ENCODE measurements around the gene STK38L. TPM values are rescaled to one million over a fixed set of nuclear protein-coding genes. Genes with fewer than 3 reads are reported as not detected.

STK38L gene
- total RNA-seq, 2 experiments from 2014 or later = 22.0 to 22.3 TPM

DNA sequence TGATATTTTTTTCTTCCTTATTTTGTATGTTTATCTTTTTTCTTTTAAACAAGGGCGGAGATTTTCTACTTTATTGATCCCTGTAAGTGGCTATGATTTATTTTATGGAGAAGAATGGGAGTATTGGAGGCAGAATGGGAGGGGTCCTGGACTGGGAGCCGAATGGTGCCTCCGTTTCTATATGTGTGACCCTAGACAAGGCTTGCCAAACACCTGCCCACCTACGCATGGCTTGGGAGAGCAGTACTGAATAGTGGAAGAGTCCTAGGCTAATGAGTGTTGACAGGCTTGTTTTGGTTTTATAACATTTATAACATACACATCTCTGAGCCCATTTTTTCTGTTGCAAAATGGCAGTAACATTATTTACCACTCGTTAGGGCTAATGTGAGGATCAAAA is 29.0 kb downstream of the STK38L start:
- Mint-ChIP-seq H3K4me1 (peaks cover 14% of the 10 kb centered on the region), H3K27ac (no peak overlapping the region), H3K27me3 (no peaks in the 10 kb centered on the region), H3K9me3 (no peaks in the 10 kb centered on the region), H3K36me3 (peaks cover 16% of the 10 kb centered on the region), H3K4me3 (no peak overlapping the region)
- no peak for DNase-seq
- POLR2A ChIA-PET = no interaction called here
- no peak for ATAC-seq (ENCODE audit: low read depth)

DNA sequence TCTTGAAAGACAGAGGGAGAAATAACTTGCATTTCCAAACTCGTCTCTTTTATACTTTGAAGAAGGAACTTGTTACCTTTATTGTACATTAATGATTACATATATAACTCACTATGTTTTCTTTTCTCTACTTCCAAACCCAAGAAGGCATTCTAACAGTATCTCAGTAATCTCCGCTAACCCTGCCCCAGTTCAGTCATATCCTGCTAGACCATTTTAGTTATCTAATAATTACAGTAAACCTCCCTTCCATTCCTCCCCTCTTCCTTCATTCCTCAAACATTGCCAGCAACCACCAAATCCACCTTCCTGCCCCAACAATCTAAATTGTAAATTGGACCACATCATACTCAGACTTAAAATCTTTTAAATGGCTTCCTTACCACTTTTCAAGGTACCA is 30.6 kb downstream of the STK38L start:
- Mint-ChIP-seq H3K27ac (no peak overlapping the region), H3K4me3 (no peak overlapping the region), H3K9me3 (no peaks in the 10 kb centered on the region), H3K36me3 (peaks cover 10% of the 10 kb centered on the region), H3K27me3 (no peaks in the 10 kb centered on the region), H3K4me1 (peaks cover 16% of the 10 kb centered on the region)
- POLR2A ChIA-PET = no interaction called here
- ATAC-seq (ENCODE audit: low read depth) (no peak), DNase-seq (no peak)

DNA sequence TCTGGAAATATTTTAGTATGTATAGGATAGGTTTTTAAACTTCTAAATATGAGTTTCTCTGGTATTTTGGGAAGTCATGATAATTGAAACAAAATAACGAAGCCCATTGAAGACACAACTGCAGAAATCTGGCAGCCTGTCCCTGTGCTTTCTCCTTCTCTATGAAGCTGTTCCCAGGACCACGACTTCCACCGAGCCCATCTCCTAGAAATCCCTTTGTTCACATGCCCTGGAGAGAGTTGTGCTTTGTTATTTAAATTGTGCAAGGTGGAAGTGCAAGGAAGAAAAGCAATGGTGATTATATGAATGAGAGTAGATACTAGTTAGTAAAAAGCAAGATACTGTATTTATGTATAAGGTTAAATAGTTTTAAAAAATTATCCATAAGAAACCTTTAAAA is 32.2 kb downstream of the STK38L start:
- POLR2A ChIA-PET = no interaction called here
- H3K27me3 Mint-ChIP-seq = no peaks in the 10 kb centered on the region
- no peak overlapping the region for H3K27ac Mint-ChIP-seq
- no peaks in the 10 kb centered on the region for H3K9me3 Mint-ChIP-seq
- ATAC-seq (ENCODE audit: low read depth) (no peak), DNase-seq (no peak)
- peaks cover 20% of the 10 kb centered on the region for H3K4me1 Mint-ChIP-seq
- peaks cover 10% of the 10 kb centered on the region for H3K36me3 Mint-ChIP-seq
- no peak overlapping the region for H3K4me3 Mint-ChIP-seq

DNA sequence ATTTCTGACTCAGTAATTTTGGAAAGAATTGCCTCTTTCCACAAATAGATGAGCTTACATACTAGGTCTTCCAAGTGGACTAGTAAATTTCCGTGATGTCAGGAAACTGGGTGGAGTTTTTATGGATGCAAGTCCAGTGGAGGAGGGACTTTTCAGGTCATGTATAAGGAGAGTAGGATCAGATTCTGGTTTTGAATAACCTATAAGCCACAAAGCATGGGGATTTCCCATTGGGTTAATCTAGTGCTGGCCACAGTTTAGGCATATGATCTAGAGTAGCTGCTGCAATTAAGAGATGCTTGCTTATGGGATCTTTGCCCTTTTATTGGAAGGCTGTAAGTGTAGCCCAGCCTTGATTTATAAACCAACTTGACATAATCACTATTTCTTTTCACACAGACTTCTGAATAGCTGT is 33.8 kb downstream of the STK38L start:
- Mint-ChIP-seq H3K4me1 (peaks cover 14% of the 10 kb centered on the region), H3K27me3 (no peaks in the 10 kb centered on the region), H3K9me3 (no peaks in the 10 kb centered on the region), H3K27ac (no peak overlapping the region), H3K36me3 (peaks cover 9% of the 10 kb centered on the region), H3K4me3 (no peak overlapping the region)
- POLR2A ChIA-PET = no interaction called here
- no peak for DNase-seq
- ATAC-seq (ENCODE audit: low read depth) = no peak

DNA sequence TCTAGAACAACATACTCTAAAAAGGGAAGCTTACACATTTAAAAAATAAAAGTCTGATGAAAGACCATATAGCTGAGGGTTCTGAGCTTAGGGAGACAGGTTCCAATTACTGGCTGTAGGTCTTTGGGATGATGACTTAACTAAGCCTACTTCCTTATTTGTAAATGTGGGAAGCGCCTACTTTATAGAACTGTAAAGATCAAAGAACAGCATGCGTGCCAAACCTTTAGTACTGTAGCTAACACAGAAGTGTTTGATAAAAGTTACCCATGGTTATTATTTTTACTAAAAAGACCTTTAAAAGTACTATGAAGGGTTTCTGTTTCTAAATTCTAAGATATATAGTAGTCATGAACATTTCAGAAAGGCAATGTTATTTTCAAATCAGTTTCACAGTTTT is 35.7 kb downstream of the STK38L start:
- Mint-ChIP-seq H3K27ac (no peak overlapping the region), H3K27me3 (no peaks in the 10 kb centered on the region), H3K36me3 (peaks cover 7% of the 10 kb centered on the region), H3K4me1 (peaks cover 12% of the 10 kb centered on the region), H3K9me3 (no peaks in the 10 kb centered on the region), H3K4me3 (no peak overlapping the region)
- DNase-seq (no peak), ATAC-seq (ENCODE audit: low read depth) (no peak)
- POLR2A ChIA-PET = no interaction called here

DNA sequence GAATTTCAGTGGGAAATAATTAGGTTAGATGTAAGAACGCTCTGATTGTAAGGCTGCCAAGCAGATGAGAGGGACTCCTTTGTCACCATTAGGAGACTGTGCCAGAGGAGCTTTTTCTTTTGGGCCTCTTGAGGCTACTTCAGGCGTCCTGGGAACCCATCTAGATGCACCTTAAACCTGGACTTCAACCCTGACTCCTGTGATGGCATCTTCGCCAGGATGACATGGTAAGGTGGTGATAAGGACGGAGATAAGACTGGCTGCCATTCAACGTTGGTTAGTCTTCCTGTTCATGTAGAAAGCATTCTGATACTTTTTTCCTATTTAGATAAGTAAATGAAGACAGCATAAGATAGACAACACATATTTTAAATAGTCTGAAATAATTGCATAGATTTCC is 36.3 kb downstream of the STK38L start:
- DNase-seq (no peak), ATAC-seq (ENCODE audit: low read depth) (no peak)
- Mint-ChIP-seq H3K36me3 (peaks cover 3% of the 10 kb centered on the region), H3K4me1 (peaks cover 13% of the 10 kb centered on the region), H3K27ac (no peak overlapping the region), H3K4me3 (no peak overlapping the region), H3K9me3 (no peaks in the 10 kb centered on the region), H3K27me3 (no peaks in the 10 kb centered on the region)
- POLR2A ChIA-PET = no interaction called here

DNA sequence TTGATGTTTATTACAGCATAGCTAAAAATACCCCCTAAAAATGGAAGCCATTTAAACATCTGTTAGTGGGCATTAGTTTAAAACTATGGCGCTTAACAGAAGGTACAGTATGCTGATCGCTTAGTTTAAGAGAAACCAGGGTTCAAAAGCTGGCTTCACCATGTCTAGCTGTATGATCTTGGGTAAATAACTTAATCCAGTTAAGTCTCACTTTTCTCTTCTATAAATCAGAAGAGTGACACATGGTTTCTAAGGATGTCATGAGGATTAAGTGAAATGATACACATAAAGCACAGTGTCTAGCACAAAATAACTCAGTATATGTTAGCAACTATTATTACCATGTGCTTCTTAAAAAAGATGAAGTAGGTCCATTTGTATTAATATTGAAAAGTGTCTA is 38.7 kb downstream of the STK38L start:
- Mint-ChIP-seq H3K9me3 (no peaks in the 10 kb centered on the region), H3K4me3 (no peak overlapping the region), H3K27ac (no peak overlapping the region), H3K4me1 (peaks cover 11% of the 10 kb centered on the region), H3K36me3 (no peaks in the 10 kb centered on the region), H3K27me3 (no peaks in the 10 kb centered on the region)
- DNase-seq (no peak), ATAC-seq (ENCODE audit: low read depth) (no peak)
- POLR2A ChIA-PET = no interaction called here

DNA sequence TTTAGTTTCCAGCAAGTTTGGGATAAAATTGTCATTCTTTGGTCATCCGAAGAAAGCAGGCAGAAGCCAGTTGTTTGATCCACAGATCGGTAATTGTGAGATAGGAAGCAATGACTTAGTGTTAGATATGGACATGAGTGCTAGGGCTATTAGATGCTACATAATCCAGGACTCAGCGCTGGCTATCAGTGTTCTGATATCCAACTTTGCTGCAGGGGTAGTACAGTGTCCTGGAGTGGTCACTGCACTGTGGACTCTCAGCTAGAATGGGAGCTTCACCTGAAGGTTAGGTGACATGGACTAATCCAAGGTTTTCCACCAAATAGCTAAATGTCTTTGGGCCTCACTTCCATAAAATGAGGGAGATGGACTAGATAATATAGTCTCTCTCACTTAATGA is 39.9 kb downstream of the STK38L start:
- Mint-ChIP-seq H3K9me3 (no peaks in the 10 kb centered on the region), H3K4me3 (no peak overlapping the region), H3K27me3 (no peaks in the 10 kb centered on the region), H3K4me1 (peaks cover 5% of the 10 kb centered on the region), H3K27ac (no peak overlapping the region), H3K36me3 (no peaks in the 10 kb centered on the region)
- DNase-seq (no peak), ATAC-seq (ENCODE audit: low read depth) (no peak)
- POLR2A ChIA-PET = no interaction called here

DNA sequence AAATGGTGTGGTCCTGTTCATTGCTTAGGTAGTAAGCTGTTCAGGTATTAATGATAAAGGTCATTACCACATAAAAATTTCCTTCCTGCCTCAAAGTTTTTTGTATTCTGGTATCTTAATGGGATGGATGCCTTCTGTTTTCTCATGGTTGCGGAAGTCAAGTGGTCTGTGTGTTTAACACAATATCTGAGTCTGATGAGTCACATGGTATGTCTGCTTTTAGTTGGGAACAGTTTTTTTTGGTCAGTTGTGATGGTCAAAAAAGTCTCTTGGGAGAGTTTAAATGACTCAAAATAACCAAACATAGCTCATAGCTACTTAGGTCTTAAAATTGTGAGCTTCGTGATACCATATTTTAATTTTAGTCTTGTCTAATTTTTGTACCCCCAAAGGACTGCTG is 40.7 kb downstream of the STK38L start:
- POLR2A ChIA-PET = no interaction called here
- Mint-ChIP-seq H3K4me3 (no peak overlapping the region), H3K9me3 (no peaks in the 10 kb centered on the region), H3K36me3 (no peaks in the 10 kb centered on the region), H3K4me1 (peaks cover 5% of the 10 kb centered on the region), H3K27ac (no peak overlapping the region), H3K27me3 (no peaks in the 10 kb centered on the region)
- ATAC-seq (ENCODE audit: low read depth) (no peak), DNase-seq (no peak)

DNA sequence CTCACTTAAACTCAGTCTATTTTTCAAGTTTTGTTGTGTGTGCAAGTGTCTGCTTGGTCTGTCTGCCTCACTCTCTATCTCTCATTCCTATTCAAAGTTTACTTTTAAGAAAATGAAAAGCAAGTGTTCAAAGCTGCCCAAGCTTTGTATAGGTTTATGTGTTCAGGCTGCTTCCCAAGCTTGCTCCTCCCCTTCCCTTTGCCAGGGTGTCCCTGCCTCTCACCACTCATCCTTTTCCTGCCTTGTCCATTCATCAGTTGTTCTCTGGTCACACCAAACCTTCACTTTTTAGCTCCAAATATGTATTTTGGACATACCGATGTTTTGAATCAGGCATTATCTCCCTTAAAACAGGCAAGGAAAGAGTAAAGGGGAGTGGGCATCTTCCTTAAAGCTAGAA is 41.3 kb downstream of the STK38L start:
- no peaks in the 10 kb centered on the region for H3K27me3 Mint-ChIP-seq
- H3K4me3 Mint-ChIP-seq = no peak overlapping the region
- POLR2A ChIA-PET = no interaction called here

DNA sequence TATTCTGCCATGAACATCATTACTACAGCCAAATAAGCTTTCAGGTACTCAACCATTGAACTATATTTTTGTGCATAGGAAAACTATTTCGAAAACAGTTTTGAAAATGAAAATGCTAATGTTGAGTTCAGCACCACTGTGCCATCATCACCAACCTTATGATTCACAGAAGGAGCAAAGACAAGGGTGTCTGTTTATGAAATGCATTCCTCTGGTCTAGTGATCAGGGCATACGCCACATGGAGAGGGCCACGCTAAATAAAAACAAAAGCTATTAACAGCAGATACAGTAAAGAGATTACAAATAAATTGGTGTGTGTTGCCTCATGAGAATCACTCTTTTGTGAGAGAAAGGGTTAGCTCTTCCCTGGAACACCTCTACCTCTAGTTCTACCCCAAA is 45.3 kb downstream of the STK38L start:
- POLR2A ChIA-PET = no interaction called here
- H3K27ac Mint-ChIP-seq = no peak overlapping the region
- peaks cover 2% of the 10 kb centered on the region for H3K36me3 Mint-ChIP-seq
- H3K9me3 Mint-ChIP-seq = no peaks in the 10 kb centered on the region
- no peak overlapping the region for H3K4me3 Mint-ChIP-seq
- ATAC-seq (ENCODE audit: low read depth) (no peak), DNase-seq (no peak)
- H3K4me1 Mint-ChIP-seq = peaks cover 2% of the 10 kb centered on the region
- H3K27me3 Mint-ChIP-seq = no peaks in the 10 kb centered on the region

More for the DNA sequence above, 41.3 kb downstream of the STK38L start:
- DNase-seq (no peak), ATAC-seq (ENCODE audit: low read depth) (no peak)
- H3K4me1 Mint-ChIP-seq = peaks cover 2% of the 10 kb centered on the region
- no peaks in the 10 kb centered on the region for H3K36me3 Mint-ChIP-seq
- no peaks in the 10 kb centered on the region for H3K9me3 Mint-ChIP-seq
- no peak overlapping the region for H3K27ac Mint-ChIP-seq

DNA sequence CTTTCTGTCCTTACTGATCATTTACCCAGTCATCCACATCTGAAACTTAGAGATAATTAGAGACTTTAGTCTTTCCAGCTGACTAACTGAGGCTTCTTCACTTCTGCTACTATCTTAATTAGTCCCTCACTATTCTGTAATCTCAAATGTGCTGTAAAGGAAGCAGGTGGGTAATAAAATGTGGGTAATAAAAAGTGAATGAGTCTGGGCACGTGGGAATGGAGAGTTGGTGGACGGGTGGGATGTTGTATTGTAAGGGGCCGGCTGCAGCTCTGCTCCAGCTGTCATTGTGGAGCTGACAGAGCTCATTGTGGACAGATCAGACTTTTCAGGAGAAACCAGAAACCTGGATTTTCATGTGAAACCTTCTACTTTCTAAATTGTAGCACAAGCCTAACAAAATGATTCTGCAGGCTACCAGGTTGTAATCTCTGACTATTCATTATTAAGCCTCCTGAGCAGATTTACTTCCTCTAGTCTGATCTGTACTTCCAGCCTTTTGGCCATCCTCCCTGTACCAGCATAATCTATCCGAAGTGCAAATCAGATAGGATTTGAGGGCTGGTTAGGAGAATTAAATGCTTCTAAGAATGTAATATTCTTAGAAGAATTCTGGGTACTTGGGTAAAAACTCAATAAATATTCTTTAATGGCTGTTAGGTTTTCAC is 46.5 kb downstream of the STK38L start:
- no peaks in the 10 kb centered on the region for H3K27me3 Mint-ChIP-seq
- no peak overlapping the region for H3K27ac Mint-ChIP-seq
- ATAC-seq (ENCODE audit: low read depth) (no peak), DNase-seq (no peak)
- POLR2A ChIA-PET = no interaction called here
- H3K4me3 Mint-ChIP-seq = no peak overlapping the region
- no peaks in the 10 kb centered on the region for H3K9me3 Mint-ChIP-seq
- H3K4me1 Mint-ChIP-seq = no peaks in the 10 kb centered on the region
- H3K36me3 Mint-ChIP-seq = peaks cover 4% of the 10 kb centered on the region

DNA sequence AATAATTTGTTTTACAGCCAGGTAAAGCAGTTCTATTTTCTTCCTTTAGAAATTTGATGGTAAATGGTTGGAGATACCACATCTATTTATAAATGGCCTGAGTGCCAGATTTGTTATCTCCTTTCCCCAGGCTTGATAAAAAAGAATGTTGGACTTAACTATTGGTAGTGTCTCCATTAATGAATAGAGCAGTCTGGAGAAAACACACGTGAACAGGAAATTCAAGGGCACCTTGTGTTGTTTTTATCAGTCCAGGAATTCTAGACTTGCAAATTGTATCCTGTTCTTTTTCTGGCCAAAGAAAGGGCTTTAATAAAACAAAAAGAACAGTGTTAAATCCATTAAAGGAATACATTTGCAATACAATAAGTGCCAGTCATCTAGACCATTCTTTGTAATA is 47.8 kb downstream of the STK38L start:
- H3K9me3 Mint-ChIP-seq = no peaks in the 10 kb centered on the region
- no peaks in the 10 kb centered on the region for H3K27me3 Mint-ChIP-seq
- ATAC-seq (ENCODE audit: low read depth) = no peak
- H3K27ac Mint-ChIP-seq = no peak overlapping the region
- POLR2A ChIA-PET = no interaction called here
- H3K4me3 Mint-ChIP-seq = no peak overlapping the region
- H3K36me3 Mint-ChIP-seq = peaks cover 6% of the 10 kb centered on the region
- DNase-seq = no peak
- no peaks in the 10 kb centered on the region for H3K4me1 Mint-ChIP-seq

DNA sequence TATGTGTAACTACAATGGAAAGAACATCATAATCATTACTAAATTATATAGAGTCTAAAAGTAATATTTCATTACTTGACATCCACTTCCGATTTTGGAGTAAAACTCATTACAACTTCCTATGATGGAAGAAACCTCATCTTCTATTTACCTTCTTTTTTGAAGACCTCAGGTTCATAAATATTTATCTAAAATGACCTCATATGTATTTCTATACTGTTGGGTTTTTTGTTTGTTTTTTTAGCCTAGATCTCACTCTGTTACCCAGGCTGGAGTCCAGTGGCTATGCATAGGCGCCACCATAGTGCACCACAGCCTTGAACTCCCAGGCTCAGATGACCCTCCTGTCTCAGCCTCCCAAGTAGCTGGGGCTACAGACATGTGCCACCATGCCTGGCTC is 48.6 kb downstream of the STK38L start:
- POLR2A ChIA-PET = no interaction called here
- DNase-seq (no peak), ATAC-seq (ENCODE audit: low read depth) (no peak)
- no peaks in the 10 kb centered on the region for H3K4me1 Mint-ChIP-seq
- no peaks in the 10 kb centered on the region for H3K27me3 Mint-ChIP-seq
- H3K9me3 Mint-ChIP-seq = no peaks in the 10 kb centered on the region
- peaks cover 7% of the 10 kb centered on the region for H3K36me3 Mint-ChIP-seq
- no peak overlapping the region for H3K4me3 Mint-ChIP-seq
- no peak overlapping the region for H3K27ac Mint-ChIP-seq

DNA sequence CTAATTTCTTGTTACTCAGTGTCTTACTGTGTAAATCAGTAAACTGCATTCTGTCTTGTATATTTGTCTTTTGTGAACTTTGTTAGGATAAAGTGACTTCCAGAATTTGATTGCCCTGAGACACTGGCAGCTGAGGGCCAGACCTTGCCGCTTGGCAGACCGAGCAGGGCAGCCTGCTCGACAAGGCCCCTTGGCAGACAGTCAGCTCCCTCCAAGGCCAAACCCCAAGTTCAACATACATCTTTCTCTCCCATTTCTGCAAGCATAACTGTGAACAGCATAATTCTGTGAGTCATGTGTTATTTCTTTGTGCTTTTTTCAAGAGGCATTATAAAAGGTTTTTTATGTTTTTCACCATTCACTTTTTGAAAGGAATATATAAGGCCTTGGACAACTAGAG is 49.4 kb downstream of the STK38L start:
- Mint-ChIP-seq H3K27ac (no peak overlapping the region), H3K4me1 (no peaks in the 10 kb centered on the region), H3K4me3 (no peak overlapping the region), H3K27me3 (no peaks in the 10 kb centered on the region), H3K36me3 (peaks cover 10% of the 10 kb centered on the region), H3K9me3 (no peaks in the 10 kb centered on the region)
- POLR2A ChIA-PET = no interaction called here
- ATAC-seq (ENCODE audit: low read depth) = no peak
- no peak for DNase-seq
